Kidney epithelial cell (primary cell): ENCODE data around the gene ASCL5. TPM values are rescaled to one million over a fixed set of nuclear protein-coding genes. Genes with fewer than 3 reads are reported as not detected.

Source experiments
- DNase-seq: peaks from one replicate; pipeline ENCODE4 v3.0.0-alpha.2; 2010; ENCODE audit warnings: low read depth
- H3K27me3 ChIP-seq: 2 replicates; pipeline ENCODE4 v1.6.0; 2011; ENCODE audit warnings: low read length; ENCODE audit not compliant: control insufficient read depth, insufficient read depth
- H3K36me3 ChIP-seq: 2 replicates; pipeline ENCODE4 v1.5.1; 2011; ENCODE audit warnings: low read length; ENCODE audit not compliant: control insufficient read depth, insufficient read depth
- H3K4me3 ChIP-seq: 2 replicates; pipeline ENCODE4 v1.5.1; 2011; ENCODE audit warnings: low read depth, mild to moderate bottlenecking, control low read depth, low read length
- CTCF ChIP-seq: IDR thresholded peaks from 2 replicates; pipeline ENCODE4 v1.5.1; 2011; ENCODE audit warnings: mild to moderate bottlenecking, moderate library complexity, low read length, control low read depth, inconsistent platforms; ENCODE audit not compliant: insufficient read depth, poor library complexity, severe bottlenecking
- total RNA-seq: library from RNA; depleted of rRNA; stranded (reverse); fragments of >200 nt; gene quantifications from 2 replicates; pipeline ENCODE4 v1.2.3, GENCODE V29; 2015

ASCL5 gene
- total RNA-seq, 1 donor from 2014 or later, result not detected

GRCh38 chr1:201093561-201093960 is 33.4 kb downstream of the ASCL5 start:
- DNase-seq, result no peak
- no peak for TF ChIP-seq CTCF
- H3K27me3 ChIP-seq, result peaks cover 12% of the 10 kb centered on the region
- no peak overlapping the region for H3K4me3 ChIP-seq
- H3K36me3 ChIP-seq, result no peaks in the 10 kb centered on the region

- H3K36me3 ChIP-seq, result no peaks in the 10 kb centered on the region
- DNase-seq, result no peak
- H3K27me3 ChIP-seq, result peaks cover 12% of the 10 kb centered on the region
- no peak for TF ChIP-seq CTCF
- H3K4me3 ChIP-seq, result no peak overlapping the region
Measured at GRCh38 chr1:201092738-201093137, 34.2 kb downstream of the ASCL5 start.

- H3K4me3 ChIP-seq, result no peak overlapping the region
- no peaks in the 10 kb centered on the region for H3K36me3 ChIP-seq
- H3K27me3 ChIP-seq, result peaks cover 4% of the 10 kb centered on the region
- no peak for TF ChIP-seq CTCF
- no peak for DNase-seq
Measured at GRCh38 chr1:201091256-201091655, 35.7 kb downstream of the ASCL5 start.

- Histone ChIP-seq H3K4me3 (no peak overlapping the region), H3K36me3 (no peaks in the 10 kb centered on the region), H3K27me3 (peaks cover 4% of the 10 kb centered on the region)
- no peak for DNase-seq
- no peak for TF ChIP-seq CTCF
Measured at GRCh38 chr1:201090541-201090940, 36.4 kb downstream of the ASCL5 start.

- no peak for TF ChIP-seq CTCF
- DNase-seq, result no peak
- no peaks in the 10 kb centered on the region for H3K36me3 ChIP-seq
- peaks cover 5% of the 10 kb centered on the region for H3K27me3 ChIP-seq
- no peak overlapping the region for H3K4me3 ChIP-seq
Measured at GRCh38 chr1:201089596-201089995, 37.4 kb downstream of the ASCL5 start.

- no peak for TF ChIP-seq CTCF
- Histone ChIP-seq H3K4me3 (no peak overlapping the region), H3K27me3 (peaks cover 5% of the 10 kb centered on the region), H3K36me3 (no peaks in the 10 kb centered on the region)
- no peak for DNase-seq
Measured at GRCh38 chr1:201088901-201089525, 38.0 kb downstream of the ASCL5 start.
